HG02884 (cell line): ENCODE results near the gene ARHGAP26.
A peak's percentile ranks its signal among the peaks of the same experiment; 100 is the strongest.

Source experiments
- ATAC-seq: cut with Tn5 transposase; IDR thresholded peaks from one replicate; pipeline ENCODE4 v1.9.1; 2021; ENCODE audit warnings: mild to moderate bottlenecking, moderate library complexity; ENCODE audit not compliant: unreplicated experiment

The ARHGAP26 gene

GRCh38 chr5:142749321-142749720, 20.9 kb upstream of the ARHGAP26 start:
- no peak for ATAC-seq

GRCh38 chr5:142753116-142753631, 17.0 kb upstream of the ARHGAP26 start:
- ATAC-seq = no peak

GRCh38 chr5:142754031-142754430, 16.1 kb upstream of the ARHGAP26 start:
- no peak for ATAC-seq

- no peak for ATAC-seq
Measured at GRCh38 chr5:142756576-142756975, 13.6 kb upstream of the ARHGAP26 start.

- ATAC-seq = no peak
Measured at GRCh38 chr5:142757564-142757963, 12.6 kb upstream of the ARHGAP26 start.

GRCh38 chr5:142758062-142758795, 11.9 kb upstream of the ARHGAP26 start:
- no peak for ATAC-seq

- no peak for ATAC-seq
Measured at GRCh38 chr5:142758796-142759145, 11.4 kb upstream of the ARHGAP26 start.

- ATAC-seq = no peak
Measured at GRCh38 chr5:142763701-142764100, 6.5 kb upstream of the ARHGAP26 start.

GRCh38 chr5:142767178-142767577, 3.0 kb upstream of the ARHGAP26 start:
- no peak for ATAC-seq

GRCh38 chr5:142767911-142768310, 2.3 kb upstream of the ARHGAP26 start:
- no peak for ATAC-seq

GRCh38 chr5:142769251-142769792, 855 bp upstream of the ARHGAP26 start:
- ATAC-seq = no peak

- ATAC-seq = peak; percentile 12
Measured at GRCh38 chr5:142770650-142771609, 753 bp downstream of the ARHGAP26 start.

GRCh38 chr5:142771666-142772065, 1.5 kb downstream of the ARHGAP26 start:
- no peak for ATAC-seq

- no peak for ATAC-seq
Measured at GRCh38 chr5:142772446-142773293, 2.5 kb downstream of the ARHGAP26 start.

GRCh38 chr5:142777099-142777498, 6.9 kb downstream of the ARHGAP26 start:
- ATAC-seq = no peak

GRCh38 chr5:142777850-142778249, 7.7 kb downstream of the ARHGAP26 start:
- ATAC-seq = no peak

GRCh38 chr5:142779163-142779840, 9.1 kb downstream of the ARHGAP26 start:
- no peak for ATAC-seq

GRCh38 chr5:142780871-142781270, 10.7 kb downstream of the ARHGAP26 start:
- ATAC-seq = no peak

GRCh38 chr5:142782976-142783530, 12.9 kb downstream of the ARHGAP26 start:
- ATAC-seq = no peak
